ENCODE measurements around the gene IFI44. TPM values are rescaled to one million over a fixed set of nuclear protein-coding genes. Genes with fewer than 3 reads are reported as not detected.

IFI44 gene
- total and polyA plus RNA-seq, 2 donors (not counting 3 experiments of a cell fraction or from before 2014, with no cell fraction given) = 11.8 to 12.3 TPM

DNA sequence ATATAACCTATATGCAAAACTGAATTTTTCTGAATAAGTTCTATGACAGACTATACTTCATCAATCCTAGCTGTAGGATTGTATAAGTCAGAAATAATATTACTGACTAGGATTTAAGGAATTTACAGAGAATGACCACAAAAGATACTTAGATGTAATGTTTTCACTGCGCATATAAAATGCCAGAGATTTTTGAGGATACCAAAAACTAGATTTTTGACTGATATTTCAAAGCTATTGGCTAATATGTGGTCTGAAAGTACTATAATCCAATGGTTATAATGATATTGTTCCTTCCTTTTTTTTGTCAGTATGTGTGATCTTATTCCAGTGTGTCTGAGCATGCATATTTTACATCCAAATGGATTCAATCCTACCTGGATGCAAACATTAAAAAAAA is 46.4 kb upstream of the IFI44 start:
- H3K4me3 ChIP-seq (replicated peaks in 1 of 3; ENCODE audit: insufficient read depth in 1 of 3, low read depth in 1 of 3, low read length in 3 of 3) = no peak overlapping the region
- H3K4me2 ChIP-seq (ENCODE audit: insufficient read depth, low read length) = no peak overlapping the region
- no peaks in the 10 kb centered on the region for H3K36me3 ChIP-seq (ENCODE audit: control insufficient read depth in 2 of 2, extremely low read depth in 1 of 2, insufficient read depth in 2 of 2, low read length in 2 of 2)
- H3K9me3 ChIP-seq (replicated peaks; ENCODE audit: control insufficient read depth, insufficient read depth, low read length) = no peaks in the 10 kb centered on the region
- no peaks in the 10 kb centered on the region for H3K79me2 ChIP-seq (ENCODE audit: control insufficient read depth, insufficient read depth, low read length)
- POLR2A ChIA-PET = interaction anchor here (0.6 kb wide), 1 partner anchor 675 kb away, joined by 3 read pairs; no protein-coding TSS in a partner anchor
- no peak overlapping the region for H2AFZ ChIP-seq (ENCODE audit: low read depth, low read length)
- H3K27me3 ChIP-seq (ENCODE audit: control insufficient read depth in 2 of 2, insufficient read depth in 2 of 2, low read length in 2 of 2) = no peaks in the 10 kb centered on the region
- BruUV-seq (replicated peaks) = no TSS peak
- H3K4me1 ChIP-seq (ENCODE audit: control insufficient read depth, extremely low read depth, insufficient read depth, low read length) = no peaks in the 10 kb centered on the region
- dilution Hi-C loops (cut with MboI; ENCODE audit: extremely low pct_ligation_motif_present, low sequenced_read_pairs) (no loop called here), intact Hi-C loops (cut with micrococcal nuclease) (loop anchor here (10.0 kb wide), 1 partner anchor 188 kb away; no protein-coding TSS in a partner anchor)
- no peaks in the 10 kb centered on the region for H3K9me1 ChIP-seq (replicated peaks; ENCODE audit: control insufficient read depth, extremely low read depth, insufficient read depth, low read length)
- no peaks in the 10 kb centered on the region for H4K20me1 ChIP-seq (replicated peaks; ENCODE audit: control insufficient read depth, extremely low read depth, insufficient read depth, low read length)
- TF ChIP-seq GATA2 (IDR thresholded peaks at IDR 0.05; ENCODE audit: insufficient read depth, insufficient read length, low read depth, low read length) (no peak), POLR2AphosphoS5 (IDR thresholded peaks at IDR 0.05; ENCODE audit: insufficient read depth, low read depth, low read length) (no peak), FOS (IDR thresholded peaks at IDR 0.05; ENCODE audit: borderline replicate concordance, insufficient read depth, low read length) (no peak), POLR2A (IDR thresholded peaks at IDR 0.05; ENCODE audit: low read depth, low read length) (no peak), JUN (IDR thresholded peaks at IDR 0.05; ENCODE audit: borderline replicate concordance, insufficient read depth, insufficient read length, low read depth) (no peak), EZH2 (IDR thresholded peaks at IDR 0.05; ENCODE audit: borderline replicate concordance, low read depth, low read length, severe bottlenecking) (no peak), MYC (IDR thresholded peaks at IDR 0.05; ENCODE audit: low read depth, low read length) (no peak)
- TF ChIP-seq, protein P1, sequence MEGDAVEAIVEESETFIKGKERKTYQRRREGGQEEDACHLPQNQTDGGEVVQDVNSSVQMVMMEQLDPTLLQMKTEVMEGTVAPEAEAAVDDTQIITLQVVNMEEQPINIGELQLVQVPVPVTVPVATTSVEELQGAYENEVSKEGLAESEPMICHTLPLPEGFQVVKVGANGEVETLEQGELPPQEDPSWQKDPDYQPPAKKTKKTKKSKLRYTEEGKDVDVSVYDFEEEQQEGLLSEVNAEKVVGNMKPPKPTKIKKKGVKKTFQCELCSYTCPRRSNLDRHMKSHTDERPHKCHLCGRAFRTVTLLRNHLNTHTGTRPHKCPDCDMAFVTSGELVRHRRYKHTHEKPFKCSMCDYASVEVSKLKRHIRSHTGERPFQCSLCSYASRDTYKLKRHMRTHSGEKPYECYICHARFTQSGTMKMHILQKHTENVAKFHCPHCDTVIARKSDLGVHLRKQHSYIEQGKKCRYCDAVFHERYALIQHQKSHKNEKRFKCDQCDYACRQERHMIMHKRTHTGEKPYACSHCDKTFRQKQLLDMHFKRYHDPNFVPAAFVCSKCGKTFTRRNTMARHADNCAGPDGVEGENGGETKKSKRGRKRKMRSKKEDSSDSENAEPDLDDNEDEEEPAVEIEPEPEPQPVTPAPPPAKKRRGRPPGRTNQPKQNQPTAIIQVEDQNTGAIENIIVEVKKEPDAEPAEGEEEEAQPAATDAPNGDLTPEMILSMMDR (IDR thresholded peaks at IDR 0.05; ENCODE audit: extremely low read depth in 1 of 2, insufficient read depth in 1 of 2, low read depth in 1 of 2, low read length in 2 of 2) = no peak
- TF ChIP-seq, protein P2, sequence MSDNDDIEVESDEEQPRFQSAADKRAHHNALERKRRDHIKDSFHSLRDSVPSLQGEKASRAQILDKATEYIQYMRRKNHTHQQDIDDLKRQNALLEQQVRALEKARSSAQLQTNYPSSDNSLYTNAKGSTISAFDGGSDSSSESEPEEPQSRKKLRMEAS (IDR thresholded peaks at IDR 0.05; ENCODE audit: insufficient read depth, insufficient read length) = no peak
- H3K9ac ChIP-seq (replicated peaks; ENCODE audit: extremely low read depth, insufficient read depth, low read length) = no peak overlapping the region
- DNase-seq (ENCODE audit: low read depth, low spot score) = no peak
- FAIRE-seq = no peak
- H3K27ac ChIP-seq (ENCODE audit: insufficient read depth, low read depth, low read length) = no peak overlapping the region
- CTCF ChIA-PET = interaction anchor here (1.0 to 1.3 kb wide), 3 partner anchors 14 to 457 kb away, joined by 3 to 6 read pairs (median 3); no protein-coding TSS in a partner anchor

All from endothelial cell of umbilical vein (primary cell).